Left ventricle myocardium superior (tissue), 1 donor: ENCODE results near the gene NAT16. TPM values are rescaled to one million over a fixed set of nuclear protein-coding genes. Genes with fewer than 3 reads are reported as not detected.

Experiments
- microRNA-seq: library from miRNA; unstranded; fragments of <30 nt; microRNA quantifications from one replicate; pipeline ENCODE4 v1.2.0, GENCODE V29; 2020; ENCODE audit warnings: borderline number of aligned reads
- total RNA-seq: library from RNA; stranded (reverse); fragmentation: NEBNext Ultra II Directional; extraction: Animal tissue kit (Norgen Biotek cat#: 25700); gene quantifications from one replicate; pipeline ENCODE4 v1.2.1, GENCODE V29; 2021
- donor health status: DM: no; HTN: yes; CAD: no; lungs with severe emphysema.

NAT16 gene
- total RNA-seq, 1 donor from 2014 or later, result not detected

Small RNA genes within 50 kb of the gene (microRNA-seq; reads per million reads assigned to microRNA genes)
- gene MIR4653, result not detected

Other genes with a start within 250 kb of the NAT16 start
- gene MUC3A, start 230.8 kb downstream of the NAT16 start, total RNA-seq, result 0.57 TPM
- not detected for gene MUC12, start 210.7 kb downstream of the NAT16 start, total RNA-seq
- not detected for gene MUC17, start 160.2 kb downstream of the NAT16 start, total RNA-seq
- gene TRIM56, start 94.8 kb downstream of the NAT16 start, total RNA-seq, result 16.6 TPM
- 1.3 TPM for gene SERPINE1, start 53.2 kb downstream of the NAT16 start, total RNA-seq
- 11.8 TPM for gene AP1S1, start 25.8 kb downstream of the NAT16 start, total RNA-seq
- gene VGF, start 14.7 kb downstream of the NAT16 start, total RNA-seq, result not detected
- gene MOGAT3, start 20.7 kb upstream of the NAT16 start, total RNA-seq, result not detected
- 43.0 TPM for gene PLOD3, start 37.3 kb upstream of the NAT16 start, total RNA-seq
- 55.8 TPM for gene ZNHIT1, start 37.9 kb upstream of the NAT16 start, total RNA-seq
- gene CLDN15, start 57.5 kb upstream of the NAT16 start, total RNA-seq, result 3.8 TPM
- 326 TPM for gene FIS1, start 64.8 kb upstream of the NAT16 start, total RNA-seq
- gene IFT22, start 141.5 kb upstream of the NAT16 start, total RNA-seq, result 26.8 TPM
- gene COL26A1, start 182.6 kb upstream of the NAT16 start, total RNA-seq, result not detected